ENCODE measurements around the gene RAP1GAP.
A peak's percentile ranks its signal among the peaks of the same experiment; 100 is the strongest.

Gene RAP1GAP

DNA sequence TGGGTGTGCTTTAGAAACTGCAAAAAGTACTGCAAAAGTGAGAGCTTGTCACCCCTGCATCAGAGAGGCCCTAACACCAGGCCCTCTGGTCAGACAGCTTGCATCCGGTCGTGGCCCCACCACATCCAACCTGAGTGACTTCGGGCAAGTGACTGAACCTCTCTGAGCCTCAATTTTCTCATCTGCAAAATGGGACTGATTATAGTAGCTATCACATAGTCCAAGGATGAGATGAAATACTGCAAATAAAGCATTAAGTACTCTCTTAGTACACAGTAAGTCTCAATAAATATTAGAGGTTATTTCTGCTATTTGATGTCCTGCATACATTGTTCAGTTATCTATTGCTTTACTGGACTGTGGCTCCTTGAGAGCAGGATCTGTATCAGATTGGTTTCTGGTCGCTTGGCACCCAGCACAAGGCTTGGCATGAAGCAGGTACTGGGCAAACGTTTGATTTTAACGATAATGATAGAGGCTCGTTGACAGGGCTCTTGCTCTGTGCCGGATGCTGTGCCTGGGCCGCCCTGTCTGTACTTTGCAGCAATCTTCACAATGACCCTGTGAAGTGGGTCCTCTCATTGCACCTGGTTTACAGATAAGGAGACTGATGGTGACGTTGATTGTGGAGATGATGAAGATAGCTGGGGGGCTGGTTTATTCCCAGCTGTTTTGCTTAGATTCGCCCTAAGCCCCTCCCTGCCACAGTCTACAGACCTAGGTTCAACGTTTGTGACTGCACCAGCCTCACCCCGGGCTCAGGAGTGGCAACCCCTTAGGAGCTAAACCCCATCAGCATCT is 43.6 kb downstream of the RAP1GAP start:
- DNase-seq (no peak), ATAC-seq (no peak)

DNA sequence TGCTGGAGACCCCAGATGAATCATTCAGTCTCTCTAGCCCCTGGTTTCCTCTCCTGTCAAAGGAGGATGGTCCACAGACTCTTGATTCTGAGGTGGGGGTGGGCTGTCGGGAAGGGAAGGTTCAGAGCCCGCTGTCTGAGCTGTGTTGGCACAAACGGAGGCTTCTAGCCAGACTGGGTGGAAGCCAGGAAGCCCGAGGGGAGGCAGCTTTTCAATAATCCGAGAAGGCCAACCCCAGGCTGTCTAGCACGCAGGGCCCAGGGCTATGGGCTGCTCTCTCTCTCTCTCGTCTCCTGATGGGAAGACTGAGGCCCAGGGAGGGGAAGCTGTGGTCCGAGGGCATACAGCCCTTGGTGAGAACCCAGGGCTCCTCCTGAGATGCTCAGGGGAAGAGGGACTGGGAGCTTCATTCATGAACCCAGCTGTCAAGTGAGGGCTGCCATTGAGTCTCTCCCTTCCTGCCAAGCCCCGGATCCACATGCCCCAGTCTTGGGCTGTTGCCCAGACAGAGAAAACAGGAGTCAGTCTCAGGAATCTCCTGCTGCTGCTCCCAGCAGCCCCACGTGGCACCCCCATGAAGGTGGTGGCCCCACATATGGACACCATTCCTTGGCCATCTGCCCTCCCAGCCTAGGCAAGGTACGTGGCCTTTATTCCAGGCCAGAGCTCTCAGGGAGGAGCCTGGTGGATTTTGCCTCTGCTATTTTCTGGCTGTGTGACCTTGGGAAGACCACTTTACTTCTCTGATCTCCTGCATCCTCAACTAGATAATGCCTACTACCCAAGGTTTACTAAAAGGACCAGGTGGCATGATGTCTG is 44.4 kb downstream of the RAP1GAP start:
- ATAC-seq (no peak), DNase-seq (no peak)

DNA sequence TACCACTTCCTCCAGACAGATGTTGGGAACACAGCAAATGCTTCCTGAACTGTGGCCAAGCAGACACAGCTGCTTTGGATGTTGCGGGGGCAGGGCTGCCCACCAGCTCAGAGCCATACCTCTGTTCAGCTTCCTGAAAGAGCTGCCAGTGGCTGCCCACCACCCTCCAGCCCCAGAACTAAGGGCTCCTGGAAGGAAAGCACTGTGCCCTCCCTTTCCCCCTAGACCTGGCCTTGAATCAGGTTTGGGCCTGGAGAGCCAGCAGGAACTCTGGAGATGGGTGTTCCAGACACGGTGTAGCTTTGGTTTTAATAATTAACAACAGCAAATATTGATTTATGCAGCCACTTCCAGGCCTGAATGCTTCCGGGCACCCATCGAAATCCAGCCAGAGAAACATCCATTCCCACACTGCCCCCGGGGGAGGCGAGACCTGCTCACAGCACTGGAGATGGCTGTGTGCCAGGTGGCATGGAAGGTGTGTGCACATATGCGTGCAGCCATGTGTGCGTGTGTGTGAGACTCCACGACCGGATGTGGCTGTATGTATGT is 45.7 kb downstream of the RAP1GAP start:
- no peak for ATAC-seq
- DNase-seq = no peak

DNA sequence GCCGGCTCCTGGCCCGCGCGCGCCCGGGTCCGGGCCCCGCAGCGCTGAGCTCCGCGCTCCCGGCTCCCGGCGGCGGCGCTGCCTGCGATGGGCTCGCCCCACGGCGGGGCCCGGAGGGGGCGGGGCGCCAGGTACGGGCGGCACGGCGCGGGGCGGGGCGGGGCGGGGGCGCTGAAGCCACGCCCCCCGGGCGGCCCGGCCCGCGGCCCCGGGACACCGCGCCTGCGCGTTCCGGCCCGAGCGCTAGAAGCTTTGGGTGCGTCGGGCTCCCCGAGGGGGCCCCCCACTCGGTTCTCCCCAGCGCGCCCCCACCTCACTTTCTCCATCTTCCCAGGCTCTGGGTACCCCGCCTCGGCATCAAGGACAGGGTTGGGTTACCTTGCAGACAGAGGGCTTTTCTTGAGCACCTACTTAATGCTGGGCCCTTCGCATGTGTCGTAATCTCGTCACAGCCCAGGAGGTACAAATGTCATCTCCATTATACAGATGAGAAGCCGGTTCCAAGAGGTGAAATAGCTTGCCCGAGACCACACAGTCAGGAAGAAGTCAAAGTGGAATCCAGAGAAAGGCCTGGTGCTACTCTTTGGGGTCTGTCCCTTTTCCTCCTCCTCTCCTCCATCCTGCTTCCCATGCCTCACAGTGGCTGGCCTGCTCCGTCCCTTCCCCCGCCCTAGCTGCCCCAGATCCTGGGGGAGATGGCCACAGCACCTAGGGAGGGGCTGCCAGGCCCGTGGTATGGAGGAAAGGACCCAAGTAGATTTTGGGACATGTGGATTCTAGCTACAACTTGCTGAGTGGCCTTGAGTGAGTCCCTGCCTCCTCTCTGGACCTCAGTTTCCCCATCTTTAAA is 46.5 kb downstream of the RAP1GAP start:
- DNase-seq (peak; percentile 62), ATAC-seq (peak; percentile 58)

DNA sequence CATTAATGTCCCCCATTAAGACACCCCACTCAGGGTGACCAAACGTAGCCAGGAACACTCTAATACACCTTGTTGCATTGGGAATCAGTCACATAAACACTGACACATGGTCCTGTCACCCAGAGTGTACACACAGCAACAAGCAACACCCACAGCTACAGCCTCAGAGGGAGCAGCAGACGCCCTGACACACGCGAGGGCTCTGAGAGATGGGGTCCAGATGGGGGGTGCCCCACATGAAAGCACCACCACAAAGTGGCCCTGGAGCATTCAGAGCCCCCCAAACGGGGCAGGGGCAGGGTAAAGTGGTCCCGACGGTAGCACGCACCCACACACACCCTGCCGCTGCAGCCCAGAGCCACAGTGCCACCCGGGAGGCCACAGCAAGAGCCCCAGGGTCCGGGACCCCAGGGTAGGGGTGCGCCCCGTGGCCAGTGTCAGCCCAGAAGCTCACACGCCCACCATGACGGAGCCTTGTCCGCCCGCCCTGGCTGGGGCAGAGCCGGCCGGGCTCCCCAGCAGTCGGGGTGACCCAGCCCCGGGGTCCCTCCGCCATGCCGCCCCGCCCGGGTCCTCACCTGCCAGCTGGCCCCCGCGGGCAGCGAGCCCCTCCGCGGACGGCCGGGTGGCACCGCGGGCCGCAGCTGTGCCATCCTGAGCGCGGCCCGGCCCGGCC is 47.3 kb downstream of the RAP1GAP start:
- DNase-seq (no peak), ATAC-seq (no peak)

DNA sequence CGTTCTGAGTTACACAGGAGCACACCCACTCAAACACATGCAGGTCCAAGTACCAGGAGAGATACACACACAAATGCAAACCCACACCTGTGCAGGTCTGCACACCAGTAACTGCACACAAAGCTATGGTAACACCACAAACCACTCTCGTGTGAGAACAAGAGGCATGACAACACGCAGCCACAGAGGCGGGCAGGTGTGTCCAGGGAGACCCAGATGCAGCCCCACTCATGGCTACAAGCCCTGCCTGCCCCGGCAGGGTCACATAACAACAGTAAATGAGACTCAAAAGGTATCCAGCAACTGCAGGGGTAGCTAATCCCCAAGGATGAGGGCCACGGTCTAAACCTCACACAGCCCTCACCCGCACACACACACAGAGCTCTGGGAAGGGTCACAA is 48.1 kb downstream of the RAP1GAP start:
- DNase-seq (no peak), ATAC-seq (no peak)

DNA sequence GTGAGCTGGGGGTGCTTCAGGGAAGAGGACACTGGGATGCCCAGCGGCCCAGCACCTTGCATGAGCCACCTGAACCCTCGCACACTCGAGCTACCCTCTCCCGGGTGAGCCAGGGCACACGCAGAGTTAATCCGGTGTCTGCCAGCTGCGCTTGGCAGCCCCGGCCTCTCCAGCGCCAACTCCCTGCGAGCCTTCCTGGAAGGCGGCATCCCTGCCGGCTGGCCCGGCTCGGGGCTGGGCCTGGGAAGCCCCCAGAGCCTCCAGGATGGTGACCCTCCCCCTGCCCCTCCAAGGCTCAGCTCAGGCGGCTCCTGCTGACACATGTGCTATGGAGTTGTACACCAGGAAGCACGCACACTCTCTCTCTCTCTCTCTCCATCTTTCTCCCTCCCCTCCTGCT is 48.7 kb downstream of the RAP1GAP start:
- no peak for DNase-seq
- no peak for ATAC-seq

DNA sequence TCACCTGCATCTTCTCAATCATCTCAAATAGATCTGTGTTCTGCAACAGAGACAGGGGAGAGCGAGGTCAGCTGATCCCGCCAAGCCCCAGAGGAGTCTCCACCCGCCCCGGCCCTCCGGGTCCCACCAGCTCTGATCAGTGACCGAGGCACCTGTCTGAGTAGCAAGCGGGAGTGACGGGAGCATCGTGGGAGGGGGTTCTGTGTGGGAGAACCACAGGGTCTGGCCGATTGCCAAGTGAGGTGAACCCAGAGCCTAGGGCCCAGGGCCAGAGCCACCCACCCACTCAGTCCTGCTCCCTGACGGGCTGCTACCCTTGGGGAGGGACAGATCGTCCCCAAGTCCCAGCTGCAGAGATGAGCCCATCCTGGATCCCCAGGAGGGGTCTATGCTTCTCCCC is 49.1 kb downstream of the RAP1GAP start:
- ATAC-seq (no peak), DNase-seq (no peak)

DNA sequence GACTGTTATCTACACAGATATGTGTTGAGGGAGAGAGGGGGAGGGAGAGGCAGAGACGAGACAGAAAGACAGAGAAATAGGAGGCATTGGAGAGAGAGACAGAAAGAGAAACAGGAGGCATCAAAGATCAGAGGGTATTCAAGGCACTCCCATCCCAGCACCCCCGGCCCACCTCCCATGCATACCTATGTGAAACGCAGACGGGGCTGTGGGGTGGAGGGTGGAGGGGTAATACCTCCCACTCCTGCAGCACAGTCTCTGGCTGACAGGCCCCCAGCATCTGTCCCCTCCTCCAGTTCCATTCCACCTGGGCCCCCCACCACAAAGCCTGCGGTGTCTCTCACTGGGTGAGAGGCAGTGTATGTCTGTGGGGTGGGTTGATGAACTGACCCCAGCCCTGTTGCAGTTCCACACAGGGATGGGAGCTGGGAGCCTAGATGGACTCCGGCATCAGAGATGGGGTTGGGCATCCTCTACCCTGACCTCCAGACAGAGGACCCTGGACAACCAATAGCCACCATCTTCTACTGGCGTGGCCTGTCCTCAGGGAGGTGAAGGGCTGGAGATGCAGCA is 49.7 kb downstream of the RAP1GAP start:
- no peak for ATAC-seq
- no peak for DNase-seq

DNA sequence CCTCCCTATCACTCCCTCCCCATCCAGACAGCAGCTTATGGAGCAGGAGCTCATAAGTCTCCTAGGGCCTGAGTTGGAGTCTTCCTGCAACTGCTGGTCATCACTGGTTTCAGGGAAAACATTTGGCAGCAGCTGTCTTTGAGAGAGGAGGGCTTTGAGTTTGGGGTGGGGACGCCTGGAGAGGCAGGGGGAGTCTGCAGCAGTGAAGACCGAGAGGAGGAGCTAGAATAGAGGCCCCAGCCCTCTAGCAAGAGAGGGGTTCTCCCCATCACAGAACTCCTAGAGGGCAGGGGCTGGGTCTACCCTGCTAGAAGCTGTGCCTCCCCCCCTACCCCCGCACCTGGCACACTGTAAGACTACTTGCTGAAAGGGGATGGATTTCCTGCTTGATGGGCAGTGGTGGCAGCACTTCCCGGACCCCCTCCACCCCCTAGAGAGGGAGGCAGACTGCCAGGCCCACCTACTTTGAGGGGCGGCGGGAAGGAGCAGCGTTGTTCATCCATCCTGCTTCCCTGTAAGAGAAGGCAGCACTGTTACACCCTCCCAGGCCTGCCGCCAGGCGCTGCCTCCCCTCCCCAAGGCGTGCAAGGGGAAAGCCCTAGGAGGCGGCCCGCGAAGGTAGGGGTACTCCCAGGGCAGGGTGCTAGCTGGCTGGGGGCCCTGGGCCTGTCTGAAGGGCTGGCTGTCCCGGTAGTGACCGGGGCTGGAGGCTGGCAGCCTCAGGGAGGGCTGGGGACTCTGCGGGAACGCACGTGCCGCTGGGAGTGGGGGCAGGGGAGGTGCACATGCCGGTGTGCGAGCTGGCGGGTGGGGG is 50.4 kb downstream of the RAP1GAP start:
- no peak for DNase-seq
- no peak for ATAC-seq

DNA sequence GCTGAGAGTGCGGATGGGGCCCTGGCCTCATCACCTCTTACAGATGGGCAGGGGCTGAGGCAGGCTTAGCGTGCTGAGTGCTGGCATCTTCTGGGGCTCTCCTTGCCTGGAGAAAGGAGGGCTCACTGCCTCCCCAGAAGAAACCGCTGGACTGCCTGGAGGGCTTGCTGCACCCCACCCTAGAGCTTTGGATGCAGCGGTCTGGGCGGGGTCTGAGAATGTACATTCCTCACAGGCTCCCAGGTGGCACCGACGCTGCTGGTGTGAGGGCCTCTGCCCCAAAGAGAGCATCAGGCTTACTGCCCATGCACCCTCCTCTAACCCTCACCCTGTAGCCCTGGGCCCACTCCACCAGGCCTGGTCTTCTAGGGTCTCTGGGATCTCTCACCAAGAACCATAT is 51.1 kb downstream of the RAP1GAP start:
- ATAC-seq (no peak), DNase-seq (no peak)

DNA sequence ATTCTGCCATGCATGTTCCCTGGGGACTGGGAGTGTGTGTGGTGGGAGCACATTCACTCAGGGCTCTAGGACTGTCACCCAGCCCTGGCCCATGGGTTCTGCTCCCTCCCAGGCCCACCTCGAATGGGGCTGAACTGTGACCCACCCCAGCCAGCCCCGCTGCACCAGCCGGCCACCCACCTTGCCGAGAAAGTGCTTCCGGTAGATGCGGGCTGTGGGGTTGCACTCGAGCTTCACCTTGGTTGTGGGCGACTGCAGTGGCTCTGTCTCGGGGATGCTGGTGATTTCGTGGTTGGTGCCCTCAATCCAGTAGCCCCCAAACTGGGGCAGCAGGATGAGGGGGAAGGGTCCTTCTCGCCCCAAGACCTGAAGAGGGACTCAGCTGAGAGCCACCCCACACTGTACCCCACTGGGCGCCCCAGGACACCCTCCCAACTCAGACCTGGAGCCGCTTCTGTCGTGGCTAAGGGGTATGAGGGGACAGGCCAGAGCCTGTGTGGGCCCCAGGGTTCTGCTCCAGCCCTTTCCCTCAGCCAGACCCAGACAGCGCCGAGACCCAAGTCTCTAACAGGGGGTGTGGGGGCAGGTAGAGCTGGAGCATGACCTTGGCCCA is 51.9 kb downstream of the RAP1GAP start:
- no peak for ATAC-seq
- no peak for DNase-seq

DNA sequence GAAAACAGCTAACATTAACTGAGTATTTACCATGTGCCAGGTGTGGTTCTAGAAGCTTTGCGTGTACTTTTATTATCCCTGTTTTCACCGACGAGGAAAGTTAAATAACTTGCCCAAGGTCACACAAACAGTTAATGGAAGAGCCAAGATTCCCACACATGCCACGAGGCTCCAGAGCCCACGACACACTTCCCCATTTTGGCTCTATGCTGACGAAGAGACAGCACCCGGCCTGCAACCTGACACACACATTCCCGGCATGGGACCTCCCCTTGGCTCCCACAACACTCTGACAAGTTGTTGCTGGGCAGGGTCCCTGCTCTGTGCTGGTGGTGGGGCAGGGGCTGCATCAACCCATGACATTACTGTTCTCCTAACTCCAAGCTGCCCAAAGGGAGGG is 52.8 kb downstream of the RAP1GAP start:
- no peak for DNase-seq
- ATAC-seq = no peak

DNA sequence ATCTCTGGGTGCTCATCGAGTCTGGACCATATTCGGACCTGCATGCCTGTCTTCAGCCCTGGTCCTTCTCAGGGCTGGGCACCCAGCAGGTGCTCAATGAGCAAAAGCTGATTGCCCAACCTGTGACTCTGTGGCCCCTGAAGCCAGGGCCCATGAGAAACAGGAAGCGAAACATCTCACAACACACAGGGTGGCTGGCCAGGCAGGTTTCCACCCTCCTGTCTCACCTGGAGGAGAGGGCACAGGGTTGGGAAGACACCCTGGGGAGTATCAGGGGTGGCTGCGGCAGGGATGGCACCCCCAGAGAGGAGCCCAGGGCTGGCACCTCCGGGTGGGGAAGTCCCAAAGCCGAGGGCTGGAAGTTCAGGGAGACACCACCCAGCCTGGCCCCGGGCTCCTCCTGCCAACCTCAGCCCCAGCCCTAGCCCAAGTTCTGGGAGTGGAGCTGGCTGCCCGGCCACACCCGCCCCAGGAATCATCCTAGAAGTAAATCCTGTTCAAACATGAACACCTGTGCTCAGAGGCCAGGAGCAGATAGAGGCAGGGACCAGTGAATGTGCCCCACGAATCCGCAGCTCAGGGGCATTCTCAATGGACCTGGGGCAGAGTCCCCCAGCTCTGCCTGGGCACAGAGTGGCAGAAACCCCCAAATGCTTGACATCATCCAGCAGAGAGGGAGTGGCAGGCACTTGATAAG is 54.6 kb downstream of the RAP1GAP start:
- ATAC-seq = no peak
- DNase-seq = no peak

DNA sequence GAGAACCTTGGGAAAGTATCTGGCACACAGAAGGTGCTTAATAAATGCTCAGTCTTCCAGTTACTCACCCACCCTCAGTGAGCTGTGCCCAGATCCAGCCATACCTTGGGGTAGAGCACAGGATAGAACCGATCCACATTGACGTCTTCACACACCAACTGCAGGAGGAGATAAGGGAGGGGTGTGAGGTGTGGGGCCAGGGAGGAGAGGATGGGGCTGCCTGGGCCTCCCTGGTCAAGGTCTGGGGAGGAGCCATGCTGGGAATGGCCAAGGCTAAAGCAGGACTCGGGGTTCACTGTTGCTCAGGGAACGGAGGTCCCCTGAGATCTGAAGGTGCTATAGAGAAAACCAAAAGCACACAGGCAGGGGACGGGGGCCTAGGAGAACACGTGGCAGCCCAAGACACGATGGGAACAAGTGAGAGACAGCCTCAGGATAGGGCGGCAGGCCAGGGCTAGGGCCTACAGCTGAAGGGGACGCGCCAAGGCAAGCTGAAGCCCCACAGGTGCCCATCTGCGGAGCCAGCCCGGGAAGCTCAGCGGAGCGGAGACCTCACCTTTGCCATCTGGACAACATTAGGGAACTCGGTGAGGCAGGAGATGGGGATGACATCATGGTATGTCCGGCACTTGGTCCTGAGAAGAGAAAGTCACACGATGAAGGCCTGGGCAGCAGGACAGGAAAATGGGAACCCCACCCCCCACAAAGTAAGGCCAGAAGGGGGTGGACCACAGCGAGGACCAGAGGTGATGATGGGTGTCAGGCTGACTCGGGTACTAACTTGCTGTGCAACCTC is 55.9 kb downstream of the RAP1GAP start:
- DNase-seq = no peak
- no peak for ATAC-seq

DNA sequence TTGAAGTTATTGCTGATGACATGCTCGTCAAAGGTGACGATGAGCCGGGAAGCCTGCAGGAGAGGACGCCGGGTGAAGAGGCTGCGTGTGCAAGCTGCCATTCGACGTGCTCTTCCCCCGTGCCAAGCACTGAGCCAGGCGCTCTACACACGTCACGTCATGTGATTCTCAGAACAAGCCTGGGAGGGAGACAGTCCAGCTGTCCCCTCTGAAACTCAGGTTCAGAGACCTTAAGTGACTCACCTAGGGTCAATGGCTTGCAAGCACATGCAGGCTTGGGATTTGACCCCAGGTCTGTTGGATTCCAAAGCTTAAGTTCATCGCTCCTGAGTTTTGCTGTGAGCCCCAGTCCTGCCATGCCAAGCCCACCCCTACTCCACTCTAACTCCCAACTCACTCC is 57.1 kb downstream of the RAP1GAP start:
- DNase-seq (no peak), ATAC-seq (no peak)

DNA sequence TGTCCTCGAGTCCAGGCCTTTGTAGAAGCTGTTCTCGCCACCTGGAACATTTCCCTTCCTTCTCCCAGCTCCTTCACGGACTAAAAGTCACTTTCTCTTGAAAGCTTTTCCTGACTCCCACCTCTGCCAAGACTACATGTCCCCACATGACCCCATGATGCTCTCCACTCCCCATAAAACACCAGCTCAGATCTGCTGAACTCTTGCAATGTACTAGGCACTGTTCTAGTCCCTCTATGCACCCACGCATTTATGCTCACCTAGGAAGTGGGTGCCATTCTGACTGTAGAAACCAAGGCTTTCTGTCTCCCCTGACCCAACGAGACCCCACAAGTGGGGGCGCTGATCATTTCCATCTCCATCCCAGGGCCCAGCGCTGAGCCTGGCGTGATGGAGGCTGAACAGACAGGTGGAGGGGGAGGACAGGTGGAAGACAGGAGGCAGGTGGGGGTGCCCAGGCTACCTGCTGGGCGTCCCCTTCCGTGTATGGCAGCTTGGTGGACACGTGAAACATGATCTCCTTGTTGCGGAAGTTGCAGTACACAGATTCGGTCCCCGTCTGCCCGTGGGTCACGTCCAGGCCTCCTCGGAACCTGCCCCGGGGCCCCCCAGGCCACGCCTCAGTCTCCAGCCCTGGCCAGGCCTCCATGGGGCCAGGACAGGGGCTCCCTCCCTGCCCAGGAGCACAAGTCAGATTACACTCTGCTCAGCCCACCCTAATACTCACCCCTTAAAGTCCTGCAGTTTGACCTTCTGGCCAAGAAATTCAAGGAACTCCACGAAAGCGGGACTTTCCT is 58.0 kb downstream of the RAP1GAP start:
- DNase-seq (no peak), ATAC-seq (no peak)

DNA sequence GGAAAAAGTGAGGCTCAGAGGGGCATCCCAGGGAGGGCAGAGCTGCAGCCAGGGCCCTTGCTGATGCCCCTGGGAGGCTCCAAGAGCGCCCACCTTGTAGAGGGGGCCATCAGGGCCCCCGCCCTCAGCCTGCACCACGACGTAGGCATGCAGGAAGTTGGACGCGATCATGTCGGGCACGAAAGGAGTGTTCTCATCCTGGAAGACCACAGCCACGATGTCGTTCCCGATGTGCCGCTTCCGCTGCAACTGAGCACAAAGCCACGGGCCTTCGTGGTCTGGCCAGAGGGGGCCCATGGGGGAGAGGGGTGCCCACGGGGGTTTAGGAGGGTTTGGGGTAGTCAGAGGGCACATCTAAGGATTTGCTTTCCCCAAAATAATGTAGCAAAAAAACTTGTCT is 59.1 kb downstream of the RAP1GAP start:
- DNase-seq (no peak), ATAC-seq (no peak)
